Glutamatergic neuron (in vitro differentiated cells): ENCODE measurements around the gene BTBD2. TPM values are rescaled to one million over a fixed set of nuclear protein-coding genes. Genes with fewer than 3 reads are reported as not detected.
"Not testable (repeated sequence)": the region's sequence is repeated elsewhere in the genome, so short reads cannot be mapped to it uniquely, and the experiment has no call there.

Source experiments
- DNase-seq: peaks from one replicate; pipeline ENCODE4 v3.0.0; 2022
- H3K27ac Mint-ChIP-seq: one replicate; pipeline ENCODE4 v1.8.0; 2020; ENCODE audit warnings: mild to moderate bottlenecking, mixed read lengths, inconsistent platforms; ENCODE audit not compliant: unreplicated experiment
- H3K27me3 Mint-ChIP-seq: one replicate; pipeline ENCODE4 v1.8.0; 2020; ENCODE audit warnings: mild to moderate bottlenecking, moderate library complexity, mixed read lengths, inconsistent platforms; ENCODE audit not compliant: unreplicated experiment
- H3K36me3 Mint-ChIP-seq: one replicate; pipeline ENCODE4 v1.8.0; 2020; ENCODE audit warnings: mild to moderate bottlenecking, mixed read lengths, inconsistent platforms; ENCODE audit not compliant: unreplicated experiment
- H3K4me1 Mint-ChIP-seq: one replicate; pipeline ENCODE4 v1.8.0; 2020; ENCODE audit warnings: mild to moderate bottlenecking, low read depth, mixed read lengths, inconsistent platforms; ENCODE audit not compliant: unreplicated experiment
- H3K4me3 Mint-ChIP-seq: one replicate; pipeline ENCODE4 v1.8.0; 2020; ENCODE audit warnings: mild to moderate bottlenecking, mixed read lengths, inconsistent platforms; ENCODE audit not compliant: unreplicated experiment
- H3K9me3 Mint-ChIP-seq: one replicate; pipeline ENCODE4 v1.8.0; 2020; ENCODE audit warnings: mild to moderate bottlenecking, moderate library complexity, mixed read lengths, inconsistent platforms; ENCODE audit not compliant: unreplicated experiment
- CTCF ChIP-seq: fragments of 200-600 bp; sonication (generic); IDR thresholded peaks from one replicate; pipeline ENCODE4 v1.5.0; 2021; ENCODE audit not compliant: partially characterized antibody, unreplicated experiment
- total RNA-seq: library from RNA; stranded (reverse); fragmentation: NEBNext Ultra II Directional; extraction: Animal tissue kit (Norgen Biotek cat#: 25700); gene quantifications from one replicate; pipeline ENCODE4 v1.2.1, GENCODE V29; 2021; ENCODE audit not compliant: unreplicated experiment

Gene BTBD2
- total RNA-seq, 1 donor from 2014 or later = 70.4 TPM

GRCh38 chr19:2035590-2035991 is 20.1 kb upstream of the BTBD2 start:
- no peak overlapping the region for H3K4me3 Mint-ChIP-seq
- H3K9me3 Mint-ChIP-seq = no peaks in the 10 kb centered on the region
- no peak for TF ChIP-seq CTCF
- peak; percentile 16 for DNase-seq
- peaks cover 2% of the 10 kb centered on the region for H3K27me3 Mint-ChIP-seq
- H3K36me3 Mint-ChIP-seq = no peaks in the 10 kb centered on the region
- H3K4me1 Mint-ChIP-seq = no peaks in the 10 kb centered on the region
- H3K27ac Mint-ChIP-seq = no peak overlapping the region

GRCh38 chr19:2034729-2035589 is 19.4 kb upstream of the BTBD2 start:
- Mint-ChIP-seq H3K9me3 (no peaks in the 10 kb centered on the region), H3K4me3 (no peak overlapping the region), H3K36me3 (no peaks in the 10 kb centered on the region), H3K27me3 (peaks cover 2% of the 10 kb centered on the region), H3K4me1 (no peaks in the 10 kb centered on the region), H3K27ac (no peak overlapping the region)
- TF ChIP-seq CTCF = no peak
- DNase-seq = peak; percentile 43

GRCh38 chr19:2034253-2034652 is 18.7 kb upstream of the BTBD2 start:
- not testable (repeated sequence) for H3K9me3 Mint-ChIP-seq, H3K4me3 Mint-ChIP-seq, H3K27me3 Mint-ChIP-seq, DNase-seq, H3K36me3 Mint-ChIP-seq, H3K4me1 Mint-ChIP-seq, H3K27ac Mint-ChIP-seq

- H3K36me3 Mint-ChIP-seq = no peaks in the 10 kb centered on the region
- H3K4me1 Mint-ChIP-seq = no peaks in the 10 kb centered on the region
- H3K4me3 Mint-ChIP-seq = no peak overlapping the region
- no peak for DNase-seq
- H3K27ac Mint-ChIP-seq = no peak overlapping the region
- no peak for TF ChIP-seq CTCF
- H3K27me3 Mint-ChIP-seq = peaks cover 2% of the 10 kb centered on the region
- no peaks in the 10 kb centered on the region for H3K9me3 Mint-ChIP-seq
Observed at GRCh38 chr19:2033825-2034159, 18.3 kb upstream of the BTBD2 start.

- H3K9me3 Mint-ChIP-seq = no peaks in the 10 kb centered on the region
- H3K27ac Mint-ChIP-seq = no peak overlapping the region
- no peaks in the 10 kb centered on the region for H3K4me1 Mint-ChIP-seq
- DNase-seq = no peak
- no peak overlapping the region for H3K4me3 Mint-ChIP-seq
- TF ChIP-seq CTCF = no peak
- H3K36me3 Mint-ChIP-seq = no peaks in the 10 kb centered on the region
- peaks cover 2% of the 10 kb centered on the region for H3K27me3 Mint-ChIP-seq
Observed at GRCh38 chr19:2033115-2033824, 17.8 kb upstream of the BTBD2 start.
